SJSA1 (cell line): Measurements from ENCODE around the gene UQCRFS1. TPM values are rescaled to one million over a fixed set of nuclear protein-coding genes. Genes with fewer than 3 reads are reported as not detected.
"Not testable (repeated sequence)": the region's sequence is repeated elsewhere in the genome, so short reads cannot be mapped to it uniquely, and the experiment has no call there.

Experiments used
- DNase-seq, 2 experiments: peaks; one replicate each; pipeline ENCODE4 v3.0.0-alpha.2; 2015 to 2020; ENCODE audit warnings: low spot score in 2 of 2, low read depth in 1 of 2
- H3K27ac ChIP-seq: fragments of 250-450 bp; sonication (Bioruptor Pico); 2 replicates; pipeline ENCODE4 v1.5.1; 2020; ENCODE audit warnings: mild to moderate bottlenecking, moderate library complexity
- H3K27me3 ChIP-seq: fragments of 250-450 bp; sonication (Bioruptor Pico); replicated peaks from 2 replicates; pipeline ENCODE4 v1.5.1; 2020; ENCODE audit warnings: mild to moderate bottlenecking, moderate library complexity
- H3K36me3 ChIP-seq: fragments of 250-450 bp; sonication (Bioruptor Pico); 2 replicates; pipeline ENCODE4 v1.5.1; 2020; ENCODE audit warnings: mild to moderate bottlenecking
- H3K4me1 ChIP-seq: fragments of 250-450 bp; sonication (Bioruptor Pico); replicated peaks from 2 replicates; pipeline ENCODE4 v1.6.1; 2021; ENCODE audit warnings: mild to moderate bottlenecking
- H3K4me3 ChIP-seq: fragments of 250-450 bp; sonication (Bioruptor Pico); 2 replicates; pipeline ENCODE4 v1.5.1; 2020; ENCODE audit warnings: mild to moderate bottlenecking
- H3K9me3 ChIP-seq: fragments of 250-450 bp; sonication (Bioruptor Pico); replicated peaks from 2 replicates; pipeline ENCODE4 v1.5.1; 2020; ENCODE audit warnings: mild to moderate bottlenecking
- total RNA-seq: library from RNA; depleted of rRNA; stranded (reverse); fragments of >200 nt; shearing (Covaris generic); gene quantifications from 2 replicates; pipeline ENCODE4 v1.2.3, GENCODE V29; 2014

Gene UQCRFS1
- total RNA-seq, 1 experiment from 2014 or later: 41.5 TPM

- DNase-seq, H3K27me3 ChIP-seq, H3K4me1 ChIP-seq, H3K9me3 ChIP-seq, H3K4me3 ChIP-seq, H3K27ac ChIP-seq: not testable (repeated sequence)
- peaks cover 57% of the 10 kb centered on the region for H3K36me3 ChIP-seq
These were observed 5.4 kb downstream of the UQCRFS1 start for GRCh38 chr19:29207403-29208187.

- no peak overlapping the region for H3K4me3 ChIP-seq
- DNase-seq: no peak
- H3K27ac ChIP-seq: no peak overlapping the region
- H3K9me3 ChIP-seq: no peaks in the 10 kb centered on the region
- H3K36me3 ChIP-seq: peaks cover 51% of the 10 kb centered on the region
- peaks cover 3% of the 10 kb centered on the region for H3K4me1 ChIP-seq
- H3K27me3 ChIP-seq: no peaks in the 10 kb centered on the region
These were observed 6.5 kb downstream of the UQCRFS1 start for GRCh38 chr19:29206453-29206852.

- Histone ChIP-seq H3K27ac (no peak overlapping the region), H3K4me3 (no peak overlapping the region), H3K36me3 (peaks cover 37% of the 10 kb centered on the region), H3K4me1 (no peaks in the 10 kb centered on the region), H3K27me3 (no peaks in the 10 kb centered on the region), H3K9me3 (no peaks in the 10 kb centered on the region)
- DNase-seq: no peak
These were observed 10.7 kb downstream of the UQCRFS1 start for GRCh38 chr19:29202281-29202680.

GRCh38 chr19:29201855-29202254 is 11.1 kb downstream of the UQCRFS1 start:
- Histone ChIP-seq H3K27me3 (no peaks in the 10 kb centered on the region), H3K4me1 (no peaks in the 10 kb centered on the region), H3K9me3 (no peaks in the 10 kb centered on the region), H3K36me3 (peaks cover 35% of the 10 kb centered on the region), H3K27ac (no peak overlapping the region), H3K4me3 (no peak overlapping the region)
- no peak for DNase-seq

GRCh38 chr19:29194658-29195057 is 18.3 kb downstream of the UQCRFS1 start:
- DNase-seq: no peak
- H3K27ac ChIP-seq: no peak overlapping the region
- no peak overlapping the region for H3K4me3 ChIP-seq
- H3K36me3 ChIP-seq: no peaks in the 10 kb centered on the region
- H3K9me3 ChIP-seq: 0 out of 2 replicates have a peak, but pooled peaks cover 3% of the 10 kb centered on the region
- no peaks in the 10 kb centered on the region for H3K4me1 ChIP-seq
- H3K27me3 ChIP-seq: no peaks in the 10 kb centered on the region

- no peaks in the 10 kb centered on the region for H3K4me1 ChIP-seq
- H3K27me3 ChIP-seq: no peaks in the 10 kb centered on the region
- DNase-seq: no peak
- H3K9me3 ChIP-seq: 0 out of 2 replicates have a peak, but pooled peaks cover 3% of the 10 kb centered on the region
- no peak overlapping the region for H3K4me3 ChIP-seq
- no peak overlapping the region for H3K27ac ChIP-seq
- no peaks in the 10 kb centered on the region for H3K36me3 ChIP-seq
These were observed 19.8 kb downstream of the UQCRFS1 start for GRCh38 chr19:29193155-29193554.

- no peaks in the 10 kb centered on the region for H3K4me1 ChIP-seq
- no peak for DNase-seq
- no peaks in the 10 kb centered on the region for H3K36me3 ChIP-seq
- no peak overlapping the region for H3K27ac ChIP-seq
- 0 out of 2 replicates have a peak, but pooled peaks cover 3% of the 10 kb centered on the region for H3K9me3 ChIP-seq
- H3K4me3 ChIP-seq: no peak overlapping the region
- H3K27me3 ChIP-seq: no peaks in the 10 kb centered on the region
These were observed 21.9 kb downstream of the UQCRFS1 start for GRCh38 chr19:29191005-29191404.

- Histone ChIP-seq H3K9me3 (0 out of 2 replicates have a peak, but pooled peaks cover 3% of the 10 kb centered on the region), H3K4me3 (no peak overlapping the region), H3K4me1 (no peaks in the 10 kb centered on the region), H3K27me3 (no peaks in the 10 kb centered on the region), H3K36me3 (no peaks in the 10 kb centered on the region), H3K27ac (no peak overlapping the region)
- no peak for DNase-seq
These were observed 24.0 kb downstream of the UQCRFS1 start for GRCh38 chr19:29189033-29189360.

- DNase-seq: no peak
- H3K27ac ChIP-seq: no peak overlapping the region
- no peak overlapping the region for H3K4me3 ChIP-seq
- H3K9me3 ChIP-seq: 0 out of 2 replicates have a peak, but pooled peaks cover 3% of the 10 kb centered on the region
- H3K4me1 ChIP-seq: no peaks in the 10 kb centered on the region
- H3K36me3 ChIP-seq: no peaks in the 10 kb centered on the region
- H3K27me3 ChIP-seq: no peaks in the 10 kb centered on the region
These were observed 24.5 kb downstream of the UQCRFS1 start for GRCh38 chr19:29188289-29189032.

- DNase-seq: no peak
- Histone ChIP-seq H3K27ac (no peak overlapping the region), H3K27me3 (no peaks in the 10 kb centered on the region), H3K36me3 (no peaks in the 10 kb centered on the region), H3K9me3 (0 out of 2 replicates have a peak, but pooled peaks cover 3% of the 10 kb centered on the region), H3K4me1 (no peaks in the 10 kb centered on the region), H3K4me3 (no peak overlapping the region)
These were observed 25.3 kb downstream of the UQCRFS1 start for GRCh38 chr19:29187676-29188075.

- no peaks in the 10 kb centered on the region for H3K36me3 ChIP-seq
- no peak overlapping the region for H3K27ac ChIP-seq
- DNase-seq: no peak
- H3K27me3 ChIP-seq: no peaks in the 10 kb centered on the region
- no peak overlapping the region for H3K4me3 ChIP-seq
- H3K4me1 ChIP-seq: no peaks in the 10 kb centered on the region
- H3K9me3 ChIP-seq: no peaks in the 10 kb centered on the region
These were observed 27.5 kb downstream of the UQCRFS1 start for GRCh38 chr19:29185427-29185826.

GRCh38 chr19:29176981-29177754 is 35.8 kb downstream of the UQCRFS1 start:
- Histone ChIP-seq H3K36me3 (no peaks in the 10 kb centered on the region), H3K4me1 (no peaks in the 10 kb centered on the region), H3K27ac (no peak overlapping the region), H3K9me3 (peaks cover 6% of the 10 kb centered on the region), H3K4me3 (no peak overlapping the region), H3K27me3 (no peaks in the 10 kb centered on the region)
- DNase-seq: no peak

- H3K4me1 ChIP-seq: no peaks in the 10 kb centered on the region
- H3K9me3 ChIP-seq: peaks cover 6% of the 10 kb centered on the region
- no peak for DNase-seq
- no peaks in the 10 kb centered on the region for H3K27me3 ChIP-seq
- no peak overlapping the region for H3K27ac ChIP-seq
- no peak overlapping the region for H3K4me3 ChIP-seq
- no peaks in the 10 kb centered on the region for H3K36me3 ChIP-seq
These were observed 39.1 kb downstream of the UQCRFS1 start for GRCh38 chr19:29173896-29174295.

- Histone ChIP-seq H3K4me3 (no peak overlapping the region), H3K27ac (no peak overlapping the region), H3K36me3 (no peaks in the 10 kb centered on the region), H3K9me3 (peaks cover 4% of the 10 kb centered on the region), H3K4me1 (no peaks in the 10 kb centered on the region), H3K27me3 (no peaks in the 10 kb centered on the region)
- no peak for DNase-seq
These were observed 40.6 kb downstream of the UQCRFS1 start for GRCh38 chr19:29172302-29172701.
